HG03103 (cell line): ENCODE measurements around the gene UMODL1.

ENCODE experiments used
- ATAC-seq: cut with Tn5 transposase; IDR thresholded peaks from one replicate; pipeline ENCODE4 v1.9.1; 2021; ENCODE audit warnings: low read depth; ENCODE audit not compliant: unreplicated experiment

UMODL1 gene

DNA sequence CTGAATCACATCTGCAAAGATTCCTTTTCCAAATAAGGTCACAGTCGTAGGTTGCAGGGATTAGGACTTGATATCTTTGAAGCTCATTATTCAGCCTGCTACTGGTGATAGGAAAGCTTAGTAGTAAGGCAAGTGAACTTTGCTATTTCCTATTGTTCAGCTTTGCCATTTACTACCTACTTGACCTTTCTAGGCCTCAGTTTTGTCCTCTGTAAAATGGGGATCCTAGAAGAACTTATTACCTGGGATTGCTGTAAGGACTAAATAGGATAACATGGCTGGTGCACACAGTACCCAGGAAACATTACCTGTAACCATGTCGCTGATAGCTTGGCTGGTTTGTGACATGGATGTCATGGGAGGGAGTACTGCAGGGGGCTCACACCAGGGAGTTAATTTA is 24.5 kb downstream of the UMODL1 start:
- no peak for ATAC-seq

DNA sequence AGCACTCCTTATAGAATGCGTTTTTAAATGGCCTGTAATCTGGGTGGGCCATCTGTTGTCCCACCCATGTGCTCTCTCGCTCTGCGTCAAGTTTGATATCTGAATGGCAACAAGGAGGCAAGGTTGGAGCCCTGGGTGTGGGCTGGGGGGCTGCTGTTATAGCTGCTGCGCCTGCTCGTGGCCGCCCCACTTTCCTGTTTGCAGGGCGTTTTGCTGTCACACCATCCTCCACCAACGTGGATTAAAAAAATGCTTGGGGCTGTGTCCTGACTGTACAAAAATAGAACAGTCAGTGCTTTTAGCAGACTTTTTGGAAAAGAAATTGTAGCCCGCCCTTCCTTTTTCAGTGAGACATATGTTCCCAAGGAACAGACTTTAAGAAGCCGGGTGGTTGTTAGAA is 25.4 kb downstream of the UMODL1 start:
- ATAC-seq: no peak

DNA sequence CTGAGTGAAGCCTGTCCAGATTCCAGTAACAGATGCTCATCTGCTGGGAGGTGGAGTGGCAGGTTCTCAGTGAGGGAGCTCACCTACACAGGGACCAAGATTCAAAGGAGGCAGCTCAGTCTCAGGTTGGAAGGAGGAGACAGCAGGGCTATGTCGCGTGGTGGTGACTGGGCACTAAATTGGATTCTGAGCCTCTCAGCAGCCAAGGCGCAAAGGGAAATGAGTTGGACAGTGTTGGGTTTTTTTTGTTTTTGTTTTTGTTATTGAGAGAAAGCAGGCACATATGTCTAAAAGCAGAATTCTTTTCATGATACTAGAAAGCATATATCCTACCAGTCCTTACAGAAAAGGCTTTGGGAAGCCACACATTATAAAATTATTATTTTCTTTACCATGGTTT is 26.2 kb downstream of the UMODL1 start:
- ATAC-seq: no peak

DNA sequence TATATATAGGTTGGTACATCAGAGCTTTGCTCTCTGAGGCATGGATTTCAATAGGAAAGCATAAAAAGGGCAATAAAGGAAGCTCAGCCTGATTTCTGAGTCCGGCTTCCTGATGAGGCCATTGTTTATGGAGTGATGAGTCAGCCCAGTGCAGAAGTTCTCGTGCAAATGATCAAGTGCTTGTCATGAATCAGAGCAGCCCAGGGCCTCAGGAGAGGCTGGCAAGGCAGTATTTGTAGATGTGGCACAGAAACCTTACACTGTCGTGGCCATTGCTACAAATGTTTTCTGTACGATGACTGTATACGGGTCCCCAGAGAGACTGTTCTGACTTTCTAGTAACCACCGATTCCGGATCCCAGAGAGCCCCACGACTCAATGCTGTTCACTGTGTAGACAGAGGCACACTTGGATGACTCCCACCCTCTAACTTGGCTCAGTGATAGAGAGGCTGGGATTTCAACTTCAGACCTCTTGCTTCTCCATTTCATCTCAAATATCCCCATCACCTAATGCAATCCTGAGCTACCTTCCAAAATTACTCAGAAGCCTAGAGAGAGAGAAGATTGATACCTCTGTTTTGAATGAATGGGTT is 26.8 kb downstream of the UMODL1 start:
- ATAC-seq: no peak

DNA sequence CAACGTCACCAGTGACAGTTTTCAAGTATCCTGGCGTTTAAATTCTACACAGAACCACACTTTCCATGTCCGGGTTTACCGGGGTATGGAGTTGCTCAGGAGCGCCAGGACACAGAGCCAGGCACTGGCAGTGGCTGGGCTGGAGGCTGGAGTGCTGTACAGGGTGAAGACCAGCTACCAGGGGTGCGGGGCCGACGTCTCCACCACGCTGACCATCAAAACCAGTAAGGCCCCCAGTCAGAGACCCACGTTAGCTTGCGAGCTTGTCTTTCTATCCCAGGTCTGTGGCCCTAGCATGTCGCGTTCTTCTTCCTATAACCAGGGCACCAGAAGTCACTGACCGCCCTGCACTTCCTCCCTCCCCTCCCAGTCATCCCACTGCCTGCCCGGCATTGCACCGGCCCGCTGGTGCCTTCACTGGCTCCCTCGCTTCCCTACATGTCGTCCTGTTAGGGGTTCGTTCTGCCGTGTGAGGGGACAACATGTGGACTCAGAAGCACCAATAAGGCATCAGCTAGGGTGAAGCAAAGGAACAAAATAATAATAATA is 27.9 kb downstream of the UMODL1 start:
- no peak for ATAC-seq

DNA sequence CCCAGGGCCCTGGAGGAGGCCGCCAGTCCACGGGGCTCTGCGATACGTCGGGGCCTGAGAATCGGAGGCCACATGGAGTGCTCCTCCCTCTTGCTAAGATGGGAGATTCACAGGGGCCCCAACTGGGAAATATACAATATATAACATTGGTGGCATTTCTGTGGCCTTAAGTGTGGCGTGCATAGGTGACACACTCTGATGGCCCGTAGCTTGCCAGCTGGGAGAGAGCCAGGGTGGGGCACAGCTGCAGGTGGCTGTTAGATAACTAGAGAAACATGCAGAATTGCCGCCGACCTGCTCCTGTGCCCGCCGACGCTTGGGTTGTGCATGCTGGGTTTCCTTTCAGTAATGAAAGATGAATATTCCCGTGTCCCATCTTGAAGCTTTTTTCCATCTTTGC is 30.1 kb downstream of the UMODL1 start:
- ATAC-seq: no peak

DNA sequence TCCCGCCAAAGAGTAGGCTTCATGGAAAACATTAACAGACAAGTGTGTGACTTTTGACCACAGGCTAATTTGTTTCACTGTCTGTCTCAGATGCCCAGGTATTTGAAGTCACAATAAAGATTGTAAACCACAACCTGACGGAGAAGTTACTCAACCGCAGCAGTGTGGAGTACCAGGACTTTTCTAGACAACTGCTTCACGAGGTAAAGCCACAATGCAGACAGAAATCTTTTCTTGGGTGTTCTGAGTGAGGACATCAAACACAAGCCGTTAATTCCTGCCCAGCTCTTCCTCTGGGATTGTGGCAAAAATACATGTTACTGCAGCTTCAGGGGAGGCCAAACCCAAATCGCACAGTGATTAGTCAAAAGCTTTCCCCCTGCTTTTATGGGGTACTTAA is 31.0 kb downstream of the UMODL1 start:
- ATAC-seq: no peak

DNA sequence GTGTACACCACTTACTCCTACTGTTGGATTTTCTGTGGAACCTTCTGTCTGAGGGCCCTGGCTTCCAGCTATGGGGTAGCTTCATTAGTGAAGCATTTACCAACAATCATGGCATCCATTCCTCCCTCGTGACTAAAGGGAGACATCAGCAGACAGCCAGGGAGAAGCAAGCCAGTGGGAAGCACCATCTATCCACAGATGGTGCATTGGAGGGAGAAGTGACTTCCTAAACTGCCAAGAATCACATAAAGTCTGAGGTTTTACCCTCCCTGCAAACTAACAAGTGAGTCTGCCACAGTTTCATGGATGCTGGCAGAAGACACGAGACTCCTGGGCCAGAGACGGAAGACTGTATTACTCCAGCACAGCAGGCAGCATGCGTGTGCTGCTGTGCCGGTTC is 31.4 kb downstream of the UMODL1 start:
- no peak for ATAC-seq

DNA sequence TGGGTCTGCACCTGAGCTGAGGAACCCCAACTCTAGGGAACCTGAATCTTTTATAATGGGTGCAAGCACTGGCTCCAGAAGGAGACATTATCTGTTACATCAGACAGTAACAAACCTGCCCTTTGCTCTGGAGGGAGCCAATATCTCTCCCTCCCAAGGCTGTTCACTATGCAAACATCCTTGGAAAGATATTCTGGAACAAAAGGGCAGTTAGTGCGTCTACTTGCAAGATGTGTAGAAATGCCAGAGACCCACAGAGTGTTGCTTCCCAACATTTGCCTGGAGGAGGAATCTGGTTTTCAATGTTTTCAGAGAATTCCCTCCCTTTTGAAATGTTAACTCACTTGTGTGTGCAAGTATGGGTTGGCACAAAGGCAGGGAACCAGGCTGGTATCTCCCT is 31.9 kb downstream of the UMODL1 start:
- ATAC-seq: no peak

DNA sequence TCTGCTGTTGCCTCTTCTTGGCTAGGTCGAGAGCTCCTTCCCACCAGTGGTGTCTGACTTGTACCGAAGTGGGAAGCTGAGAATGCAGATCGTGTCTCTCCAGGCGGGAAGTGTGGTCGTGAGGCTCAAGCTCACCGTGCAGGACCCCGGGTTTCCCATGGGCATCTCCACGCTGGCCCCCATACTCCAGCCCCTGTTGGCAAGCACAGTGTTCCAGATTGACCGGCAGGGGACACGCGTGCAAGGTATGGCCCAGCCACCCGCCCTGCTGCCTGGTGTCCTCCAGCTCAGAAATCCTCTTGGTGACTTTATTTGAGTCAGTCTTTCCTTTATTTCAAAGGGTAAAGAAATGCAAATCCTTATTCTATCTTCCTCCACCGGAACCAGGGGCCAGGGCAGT is 32.7 kb downstream of the UMODL1 start:
- ATAC-seq: no peak

DNA sequence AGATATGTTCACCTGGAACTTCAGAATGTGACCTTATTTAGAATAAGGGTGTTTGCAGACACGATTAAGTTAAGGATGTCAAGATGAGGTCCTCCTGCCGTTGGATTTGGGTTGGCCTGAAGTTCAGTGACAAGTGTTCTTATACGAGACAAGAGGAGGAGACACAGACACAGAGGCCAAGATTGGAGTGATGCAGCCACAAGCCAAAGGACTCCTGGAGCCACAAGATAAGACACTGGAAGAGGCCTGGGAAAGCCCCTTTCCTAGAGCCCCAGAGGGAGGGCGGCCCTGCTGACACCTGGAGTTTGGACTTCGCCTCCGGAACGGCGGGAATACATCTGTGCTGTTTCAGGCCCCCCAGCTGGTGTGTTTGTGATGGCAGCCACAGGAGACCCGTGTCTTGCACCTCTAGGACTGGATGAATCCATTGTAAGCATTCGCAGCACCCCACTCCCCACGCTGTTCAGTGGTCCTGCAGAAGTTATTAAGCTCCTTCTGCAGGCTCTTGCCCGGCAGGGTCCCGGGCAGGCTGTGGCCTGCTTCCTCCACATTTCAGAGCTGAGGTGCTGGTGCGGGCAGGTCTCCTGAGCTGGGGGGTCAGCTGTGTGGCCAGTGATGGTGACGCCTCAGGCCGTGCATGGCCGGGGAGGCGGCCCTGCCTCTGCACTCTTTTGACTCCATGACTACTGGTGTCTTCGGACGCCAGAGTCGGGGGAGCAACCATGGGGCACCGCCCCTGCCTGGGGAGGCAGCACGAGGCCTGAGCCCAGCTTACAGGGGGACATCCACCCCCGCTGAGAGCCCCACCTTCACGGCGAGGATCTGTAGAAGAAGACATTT is 34.6 kb downstream of the UMODL1 start:
- no peak for ATAC-seq

DNA sequence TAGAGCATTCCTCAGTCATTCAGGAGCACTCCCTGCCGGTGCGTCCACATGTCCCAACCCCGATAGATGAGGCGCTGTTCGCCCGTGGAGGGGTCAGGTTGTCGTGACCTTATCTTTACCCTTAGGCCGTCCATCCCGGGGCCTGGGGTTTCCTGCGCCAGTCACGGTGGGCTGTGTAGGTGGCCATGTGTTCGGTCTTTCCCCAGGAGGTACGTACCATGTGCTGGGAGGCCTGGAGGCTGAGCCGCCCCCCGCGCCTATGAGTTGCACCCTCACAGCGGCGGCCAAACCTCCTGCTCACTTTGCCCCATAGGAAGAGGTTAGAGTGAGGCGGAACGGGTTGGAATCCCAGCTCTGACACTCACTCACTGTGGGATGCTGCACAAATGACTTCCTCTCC is 35.3 kb downstream of the UMODL1 start:
- ATAC-seq: no peak

DNA sequence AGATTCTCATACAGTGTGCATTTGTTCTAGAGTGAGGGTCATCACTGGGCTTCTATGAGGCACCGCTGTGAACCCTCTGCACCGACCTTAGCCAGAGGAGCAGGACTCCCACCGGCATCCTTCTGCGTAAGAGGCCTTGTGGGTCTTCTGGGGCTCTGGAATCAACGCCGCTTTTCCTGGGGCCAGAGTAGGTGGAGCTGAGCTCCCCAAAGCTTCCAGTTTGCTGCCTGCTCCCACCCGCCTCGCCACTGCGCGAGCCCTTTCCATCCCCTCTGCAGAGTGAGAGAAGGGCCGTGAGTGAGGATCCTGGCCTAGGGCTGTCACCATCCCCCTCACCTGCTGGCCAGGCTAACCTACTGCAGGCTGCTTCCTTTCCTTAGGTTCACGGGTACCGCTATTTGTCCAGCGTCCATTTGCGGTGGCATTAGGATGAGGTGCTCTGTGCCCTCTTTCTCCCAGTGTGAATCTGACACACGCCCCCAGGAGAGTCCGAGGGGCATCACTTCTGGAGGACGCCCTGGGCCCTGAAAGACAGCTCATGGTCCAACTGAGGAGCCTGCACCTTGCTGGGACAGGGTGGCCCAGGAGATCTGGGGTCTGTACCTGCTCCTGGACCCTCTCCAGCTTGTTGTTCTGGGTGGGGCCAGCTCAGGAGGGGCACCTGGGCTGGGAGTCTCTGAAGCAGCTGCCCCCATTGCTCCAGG is 36.2 kb downstream of the UMODL1 start:
- ATAC-seq: peak; percentile 19

DNA sequence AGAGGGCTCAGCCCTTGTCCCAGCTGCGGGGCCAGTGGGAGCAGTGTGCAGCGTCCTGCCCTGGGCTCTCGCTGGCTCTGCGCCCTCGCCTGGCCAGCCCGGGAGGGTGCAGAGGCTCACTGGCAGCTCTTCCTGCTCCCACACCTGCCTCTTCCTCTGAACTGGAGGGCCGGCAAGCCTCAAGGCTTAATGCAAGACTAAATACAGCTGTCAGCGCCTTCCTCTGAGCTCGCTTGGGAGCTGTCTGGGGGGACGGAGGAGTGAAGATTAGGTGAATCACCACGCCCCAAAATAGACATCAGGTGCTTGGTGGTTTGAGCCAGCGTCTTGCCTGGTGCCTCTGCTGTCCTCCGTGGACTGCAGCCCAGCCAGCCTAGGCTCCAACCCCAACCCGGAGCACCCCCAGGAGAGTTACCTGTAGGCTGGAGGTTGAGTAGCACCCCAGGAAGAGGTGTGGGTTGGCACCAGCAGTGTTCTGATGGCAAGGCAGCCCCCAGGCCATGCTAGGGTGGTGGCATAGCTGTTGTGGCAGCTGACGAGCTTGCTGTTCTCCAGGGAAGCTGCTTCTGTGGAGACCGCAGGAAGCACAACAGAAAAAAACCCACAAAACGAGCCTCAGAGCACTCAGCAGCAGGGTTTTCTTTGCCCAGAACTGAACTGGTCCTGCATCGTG is 36.9 kb downstream of the UMODL1 start:
- ATAC-seq: peak; percentile 89

DNA sequence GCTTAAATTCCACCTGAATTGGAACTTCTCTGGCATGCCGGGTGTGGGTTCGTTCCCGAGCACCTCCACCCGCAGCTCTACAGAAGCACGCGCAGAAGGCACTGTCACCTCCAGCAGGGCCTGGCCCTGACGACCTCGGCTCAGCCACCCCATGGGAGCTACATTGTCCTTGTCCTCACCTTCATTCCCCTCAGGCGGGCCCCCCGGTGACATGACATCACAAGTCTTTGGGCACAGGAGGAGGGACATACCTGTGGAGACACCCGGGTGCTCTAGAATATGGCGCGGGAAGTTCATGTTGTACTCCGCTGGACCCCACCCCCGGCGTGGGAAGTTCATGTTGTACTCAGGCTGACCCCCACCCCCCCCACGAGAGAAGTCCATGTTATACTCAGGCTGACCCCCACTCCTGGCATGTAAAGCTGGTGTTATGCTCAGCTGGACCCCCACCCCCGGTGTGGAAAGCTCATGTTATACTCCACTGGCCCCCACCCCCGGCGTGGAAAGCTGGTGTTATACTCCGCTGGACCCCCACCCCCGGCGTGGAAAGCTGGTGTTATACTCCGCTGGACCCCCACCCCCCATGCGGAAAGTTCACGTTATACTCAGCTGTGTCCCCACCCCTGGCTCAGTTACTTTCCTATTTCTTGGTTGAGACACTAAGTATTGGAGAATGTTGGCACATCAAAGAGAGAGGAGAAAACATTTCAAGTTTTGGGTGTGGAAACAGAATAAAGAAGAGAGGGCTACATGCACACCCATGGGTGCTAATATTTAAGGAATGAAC is 37.6 kb downstream of the UMODL1 start:
- ATAC-seq: no peak

DNA sequence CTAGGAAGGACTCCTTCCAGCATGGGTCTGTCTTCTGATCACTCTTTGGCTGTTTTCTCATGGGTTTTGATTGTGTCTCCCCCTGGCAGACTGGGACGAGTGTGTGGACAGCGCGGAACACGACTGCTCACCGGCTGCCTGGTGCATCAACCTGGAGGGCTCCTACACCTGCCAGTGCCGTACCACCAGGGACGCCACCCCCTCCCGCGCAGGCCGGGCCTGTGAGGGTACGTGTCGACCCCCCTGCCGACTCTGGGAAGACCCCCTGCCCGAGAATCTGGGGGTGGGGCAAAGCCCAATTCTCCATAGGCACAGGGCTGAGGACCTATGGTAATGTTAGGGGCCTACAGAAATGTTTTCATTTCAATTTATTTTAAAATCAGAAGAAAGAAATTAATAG is 38.4 kb downstream of the UMODL1 start:
- no peak for ATAC-seq

DNA sequence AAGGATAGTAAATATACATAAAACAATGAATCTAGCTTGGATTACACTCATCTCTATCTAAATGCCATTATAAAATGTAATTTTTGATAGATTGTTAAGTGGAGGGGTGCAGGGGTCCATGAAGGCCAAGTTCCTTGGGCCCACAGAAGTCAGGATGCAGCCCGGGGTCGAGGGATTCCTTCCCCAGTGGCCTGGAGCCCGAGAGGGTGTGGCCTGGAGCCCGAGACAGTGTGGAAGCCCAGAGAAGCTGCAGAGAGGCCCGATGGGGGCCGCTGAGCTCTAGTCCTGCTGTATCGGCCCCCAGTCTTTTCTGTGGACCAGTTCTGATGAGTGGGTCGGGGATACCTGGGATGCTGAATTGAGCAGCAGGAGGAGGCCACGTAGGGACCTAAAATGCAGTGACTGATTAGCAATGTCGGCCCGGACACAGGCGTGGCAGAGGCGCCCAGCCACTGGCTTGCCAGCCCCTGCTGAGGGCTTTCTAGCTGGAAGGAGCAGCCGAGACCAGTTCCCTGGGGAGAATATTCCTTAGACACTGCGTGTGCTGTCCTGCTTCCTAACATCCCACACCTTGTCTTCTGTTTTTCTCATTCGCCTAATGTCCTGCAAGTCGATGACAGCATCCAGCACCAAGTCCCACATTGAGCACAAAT is 38.9 kb downstream of the UMODL1 start:
- ATAC-seq: no peak

DNA sequence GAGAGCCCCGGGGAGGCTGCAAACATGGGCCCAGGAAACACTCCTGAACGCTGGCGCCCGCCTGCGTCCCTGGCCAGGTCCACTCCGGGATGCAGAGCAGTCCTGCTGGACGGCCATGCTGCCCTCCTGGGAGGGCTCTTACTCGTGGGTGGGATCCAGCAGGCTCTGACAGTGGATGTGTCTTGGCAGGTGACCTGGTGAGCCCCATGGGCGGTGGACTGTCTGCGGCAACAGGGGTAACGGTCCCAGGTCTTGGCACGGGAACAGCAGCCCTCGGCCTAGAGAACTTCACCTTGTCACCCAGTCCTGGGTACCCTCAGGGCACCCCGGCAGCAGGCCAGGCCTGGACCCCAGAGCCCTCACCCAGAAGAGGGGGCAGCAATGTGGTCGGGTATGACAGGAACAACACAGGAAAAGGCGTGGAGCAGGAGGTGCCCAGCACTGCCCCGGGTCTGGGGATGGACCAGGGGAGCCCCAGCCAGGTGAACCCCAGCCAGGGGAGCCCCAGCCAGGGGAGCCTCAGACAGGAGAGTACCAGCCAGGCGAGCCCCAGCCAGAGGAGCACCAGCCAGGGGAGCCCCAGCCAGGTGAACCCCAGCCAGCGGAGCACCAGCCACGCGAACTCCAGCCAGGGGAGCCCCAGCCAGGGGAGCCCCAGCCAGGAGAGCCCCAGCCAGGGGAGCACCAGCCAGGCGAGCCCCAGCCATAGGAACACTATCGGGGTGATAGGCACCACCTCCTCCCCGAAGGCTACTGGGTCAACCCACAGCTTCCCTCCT is 39.8 kb downstream of the UMODL1 start:
- no peak for ATAC-seq

DNA sequence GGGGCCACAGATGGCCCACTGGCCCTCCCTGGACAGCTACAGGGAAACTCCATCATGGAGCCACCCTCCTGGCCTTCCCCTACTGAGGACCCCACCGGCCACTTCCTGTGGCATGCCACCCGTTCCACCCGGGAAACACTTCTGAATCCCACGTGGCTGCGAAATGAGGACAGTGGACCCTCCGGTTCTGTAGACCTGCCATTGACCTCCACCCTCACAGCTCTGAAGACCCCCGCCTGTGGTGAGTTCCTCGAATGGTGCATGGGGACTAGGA is 40.3 kb downstream of the UMODL1 start:
- no peak for ATAC-seq
